H1 (cell line): ENCODE results near the gene SLC26A9. TPM values are rescaled to one million over a fixed set of nuclear protein-coding genes. Genes with fewer than 3 reads are reported as not detected.

Source experiments
- CTCF ChIA-PET: fragments of 300-600 bp; sonication (Branson Sonifier 250); formaldehyde crosslinking; loops from one replicate; lab custom pipeline; 2021; ENCODE audit not compliant: partially characterized antibody; lab: Charles Lee
- POLR2A ChIA-PET: fragments of 300-600 bp; sonication (Branson Sonifier 250); formaldehyde crosslinking; loops from one replicate; lab custom pipeline; 2021; ENCODE audit warnings: inconsistent platforms; ENCODE audit not compliant: partially characterized antibody; lab: Charles Lee
- DNase-seq, 2 experiments: peaks; one replicate each; pipeline versions ENCODE4 v3.0.0 to v3.0.0-alpha.2; 2010 to 2022; ENCODE audit warnings: low spot score in 2 of 2, low read depth in 1 of 2, mixed read lengths in 1 of 2
- FAIRE-seq: peaks from 2 replicates; lab custom pipeline; 2011; peaks lifted over from hg19 to GRCh38; lab: Jason Lieb, UNC
- H2AFZ ChIP-seq: 2 replicates; pipeline ENCODE4 v1.8.1; 2012; ENCODE audit warnings: low read length, inconsistent platforms
- H2AK5ac ChIP-seq: 2 replicates; pipeline ENCODE4 v1.6.1; 2013; ENCODE audit warnings: low read depth, low read length
- H2BK120ac ChIP-seq: replicated peaks from 2 replicates; pipeline ENCODE3; 2013; ENCODE audit warnings: low read depth, low read length, inconsistent platforms
- H2BK12ac ChIP-seq: 2 replicates; pipeline ENCODE4 v1.6.1; 2013; ENCODE audit warnings: low read depth, low read length
- H2BK15ac ChIP-seq: 2 replicates; pipeline ENCODE4 v1.6.1; 2013; ENCODE audit warnings: low read length
- H2BK20ac ChIP-seq: 2 replicates; pipeline ENCODE4 v1.6.1; 2013; ENCODE audit warnings: low read length
- H2BK5ac ChIP-seq: 2 replicates; pipeline ENCODE4 v1.6.1; 2013; ENCODE audit warnings: low read depth, low read length
- H3K14ac ChIP-seq: 2 replicates; pipeline ENCODE4 v1.6.1; 2013; ENCODE audit warnings: inconsistent platforms; ENCODE audit not compliant: insufficient read length
- H3K18ac ChIP-seq: 2 replicates; pipeline ENCODE4 v1.6.1; 2013; ENCODE audit warnings: low read length; ENCODE audit errors: extremely low read depth
- H3K23ac ChIP-seq: 2 replicates; pipeline ENCODE4 v1.6.1; 2013; ENCODE audit warnings: inconsistent platforms; ENCODE audit not compliant: insufficient read length
- H3K23me2 ChIP-seq: 2 replicates; pipeline ENCODE4 v1.6.1; 2013; ENCODE audit warnings: low read depth, low read length
- H3K27ac ChIP-seq: 2 replicates; pipeline ENCODE4 v1.6.1; 2011; ENCODE audit warnings: low read depth, low read length, inconsistent platforms
- H3K27me3 ChIP-seq, 4 experiments: replicated peaks in 1 of 4; 1 replicate in 1 of 4; 2 replicates in 3 of 4; pipeline versions ENCODE4 v1.6.1 to v1.8.1; 2011 to 2013; ENCODE audit warnings: low read length in 3 of 4, mild to moderate bottlenecking in 3 of 4, inconsistent platforms in 2 of 4, mixed read lengths in 2 of 4, moderate library complexity in 1 of 4; ENCODE audit not compliant: control insufficient read depth in 3 of 4, insufficient read depth in 3 of 4; ENCODE audit errors: extremely low read depth in 1 of 4
- H3K36me3 ChIP-seq, 4 experiments: 2 replicates each; pipeline versions ENCODE4 v1.6.1 to v1.8.1; 2011 to 2013; ENCODE audit warnings: mild to moderate bottlenecking in 4 of 4, low read length in 3 of 4, moderate library complexity in 2 of 4, control low read depth in 1 of 4, inconsistent platforms in 1 of 4; ENCODE audit not compliant: insufficient read depth in 4 of 4, control insufficient read depth in 2 of 4
- H3K4ac ChIP-seq: replicated peaks from 2 replicates; pipeline ENCODE3; 2013; ENCODE audit warnings: low read length, low read depth, mixed read lengths, inconsistent platforms; ENCODE audit not compliant: insufficient read length
- H3K4me1 ChIP-seq, 4 experiments: replicated peaks in 1 of 4; 1 replicate in 1 of 4; 2 replicates in 3 of 4; pipeline versions ENCODE4 v1.6.1 to v1.8.1; 2011 to 2013; ENCODE audit warnings: low read length in 3 of 4, inconsistent platforms in 2 of 4, mixed read lengths in 1 of 4; ENCODE audit not compliant: insufficient read depth in 4 of 4, control insufficient read depth in 3 of 4
- H3K4me2 ChIP-seq, 2 experiments: 2 replicates each; pipeline versions ENCODE4 v1.6.1 to v1.8.1; 2011 to 2013; ENCODE audit warnings: low read depth in 2 of 2, low read length in 2 of 2, control low read depth in 1 of 2, inconsistent platforms in 1 of 2, mild to moderate bottlenecking in 1 of 2; ENCODE audit not compliant: insufficient read depth in 1 of 2
- H3K4me3 ChIP-seq, 4 experiments: fragments of 200-600, 300-600 bp in 1 of 4; sonication (generic), shearing (Covaris generic), sonication (Bioruptor Twin) in 1 of 4; 2 replicates each; pipeline versions ENCODE4 v1.5.1 to v1.8.1; 2011 to 2016; ENCODE audit warnings: low read length in 4 of 4, low read depth in 3 of 4, control low read depth in 2 of 4, inconsistent platforms in 2 of 4, mild to moderate bottlenecking in 2 of 4, mixed read lengths in 1 of 4, moderate library complexity in 1 of 4; ENCODE audit not compliant: insufficient read depth in 2 of 4; ENCODE audit errors: extremely low read depth in 1 of 4
- H3K56ac ChIP-seq: replicated peaks from 2 replicates; pipeline ENCODE3; 2013; ENCODE audit warnings: low read depth, mild to moderate bottlenecking, mixed read lengths, low read length, inconsistent platforms; ENCODE audit not compliant: insufficient read length
- H3K79me1 ChIP-seq: 2 replicates; pipeline ENCODE4 v1.6.1; 2013; ENCODE audit warnings: low read depth, low read length, control low read depth
- H3K79me2 ChIP-seq, 2 experiments: 2 replicates each; pipeline versions ENCODE4 v1.6.1 to v1.8.1; 2012 to 2013; ENCODE audit warnings: low read length in 2 of 2, mild to moderate bottlenecking in 2 of 2, inconsistent platforms in 1 of 2; ENCODE audit not compliant: insufficient read depth in 2 of 2, control insufficient read depth in 1 of 2
- H3K9ac ChIP-seq, 4 experiments: replicated peaks in 1 of 4; 1 replicate in 1 of 4; 2 replicates in 3 of 4; pipeline versions ENCODE4 v1.6.1 to v1.8.1; 2011 to 2013; ENCODE audit warnings: low read depth in 3 of 4, low read length in 3 of 4, control low read depth in 2 of 4, mild to moderate bottlenecking in 2 of 4, moderate library complexity in 2 of 4, inconsistent platforms in 1 of 4; ENCODE audit errors: extremely low read depth in 1 of 4
- H3K9me3 ChIP-seq, 2 experiments: 2 replicates each; pipeline versions ENCODE4 v1.6.1 to v1.8.1; 2012 to 2013; ENCODE audit warnings: mild to moderate bottlenecking in 2 of 2, moderate library complexity in 2 of 2, control low read depth in 1 of 2, inconsistent platforms in 1 of 2, low read depth in 1 of 2, low read length in 1 of 2, mixed read lengths in 1 of 2; ENCODE audit not compliant: insufficient read depth in 2 of 2
- H4K20me1 ChIP-seq, 2 experiments: replicated peaks in 1 of 2; 2 replicates each; pipeline versions ENCODE3 to v1.8.1; 2011 to 2013; ENCODE audit warnings: inconsistent platforms in 2 of 2, low read length in 2 of 2, mild to moderate bottlenecking in 1 of 2; ENCODE audit not compliant: insufficient read depth in 2 of 2, control insufficient read depth in 1 of 2
- H4K5ac ChIP-seq: 2 replicates; pipeline ENCODE4 v1.6.1; 2013; ENCODE audit warnings: low read length, low read depth, mixed read lengths, inconsistent platforms; ENCODE audit not compliant: insufficient read length
- H4K8ac ChIP-seq: 2 replicates; pipeline ENCODE4 v1.8.0; 2013; ENCODE audit warnings: mild to moderate bottlenecking, moderate library complexity, low read length, inconsistent platforms; ENCODE audit not compliant: insufficient read depth; ENCODE audit errors: extremely low read depth
- H4K91ac ChIP-seq: replicated peaks from 2 replicates; pipeline ENCODE3; 2013; ENCODE audit warnings: low read length, mixed read lengths, inconsistent platforms; ENCODE audit not compliant: insufficient read length
- ATF3 ChIP-seq: IDR thresholded peaks from 2 replicates; pipeline ENCODE4 v1.6.1; 2011; ENCODE audit warnings: low read depth, mild to moderate bottlenecking, low read length; ENCODE audit not compliant: insufficient read depth
- EZH2 ChIP-seq: fragments of 200-600 bp; sonication (generic); IDR thresholded peaks from 2 replicates; pipeline ENCODE4 v1.7.1; 2012; ENCODE audit warnings: low read depth, mild to moderate bottlenecking, moderate library complexity, low read length, inconsistent platforms; ENCODE audit not compliant: severe bottlenecking
- PHF8 ChIP-seq: fragments of 200-600 bp; sonication (generic); conservative IDR thresholded peaks from 2 replicates; pipeline ENCODE4 v1.7.1; 2012; ENCODE audit warnings: low read depth, mild to moderate bottlenecking, inconsistent platforms, low read length, moderate library complexity
- SP2 ChIP-seq: IDR thresholded peaks from 2 replicates; pipeline ENCODE4 v1.6.1; 2012; ENCODE audit warnings: mild to moderate bottlenecking, low read length, inconsistent platforms
- WGBS, 2 experiments: shearing (Covaris generic) in 1 of 2; methylation state at CpG; one replicate each; pipeline versions ENCODE4 v1.1.6 to v1.1.7; 2013 to 2015; ENCODE audit warnings: low lambda C conversion rate in 2 of 2, mixed read lengths in 2 of 2, inconsistent platforms in 1 of 2, low coverage in 1 of 2, missing lambda C conversion rate in 1 of 2; ENCODE audit not compliant: insufficient replicate concordance in 2 of 2, insufficient coverage in 1 of 2, insufficient read length in 1 of 2; ENCODE audit errors: extremely low coverage in 1 of 2, missing lambda C conversion rate in 1 of 2; 5-methylcytosine and 5-hydroxymethylcytosine counted together
- polyA plus RNA-seq, 7 experiments: library from polyadenylated mRNA; depleted of rRNA in 3 of 7; stranded (reverse) in 5 of 7; unstranded in 2 of 7; fragments of >200 nt in 5 of 7; fragments of 200-250 nt in 2 of 7; gene quantifications; 1 replicate in 5 of 7; 2 replicates in 1 of 7; 4 replicates in 1 of 7; pipeline versions ENCODE4 v1.2.1 to v1.2.3, GENCODE V29; 2011 to 2013; ENCODE audit warnings: missing spikeins in 2 of 7, mixed read lengths in 2 of 7
- total RNA-seq: library from RNA; stranded (reverse); fragmentation: NEBNext Ultra II Directional; extraction: Animal tissue kit (Norgen Biotek cat#: 25700); gene quantifications from 2 replicates; pipeline ENCODE4 v1.2.1, GENCODE V29; 2021

Gene SLC26A9
- total and polyA plus RNA-seq, 2 of the 8 experiments (the other 6 are each of a cell fraction or from before 2014, with no cell fraction given) = not detected

- H3K9ac ChIP-seq = no peak overlapping the region
- no peak overlapping the region for H4K5ac ChIP-seq
- no peaks in the 10 kb centered on the region for H4K20me1 ChIP-seq
- H3K36me3 ChIP-seq = no peaks in the 10 kb centered on the region
- H3K18ac ChIP-seq = no peak overlapping the region
- no peaks in the 10 kb centered on the region for H3K9me3 ChIP-seq
- H3K4me1 ChIP-seq = no peaks in the 10 kb centered on the region
- H2AFZ ChIP-seq = no peak overlapping the region
- no peak for TF ChIP-seq PHF8
- TF ChIP-seq EZH2 = no peak
- no peak for TF ChIP-seq SP2
- no peak for TF ChIP-seq ATF3
- no peak overlapping the region for H2BK15ac ChIP-seq
- H2BK20ac ChIP-seq = no peak overlapping the region
- H3K23ac ChIP-seq = no peak overlapping the region
- no peak overlapping the region for H2BK120ac ChIP-seq
- H3K79me1 ChIP-seq = no peaks in the 10 kb centered on the region
- POLR2A ChIA-PET = no interaction called here
- no peak overlapping the region for H2BK5ac ChIP-seq
- no peaks in the 10 kb centered on the region for H3K27me3 ChIP-seq
- no peak overlapping the region for H3K4me2 ChIP-seq
- no peak overlapping the region for H3K27ac ChIP-seq
- H4K8ac ChIP-seq = no peak overlapping the region
- H2AK5ac ChIP-seq = no peak overlapping the region
- H3K14ac ChIP-seq = no peak overlapping the region
- H4K91ac ChIP-seq = no peak overlapping the region
- H3K56ac ChIP-seq = no peak overlapping the region
- H2BK12ac ChIP-seq = no peak overlapping the region
- DNase-seq (no peak), FAIRE-seq (no peak)
- 92% methylated on average over 1 of the region's 1 CpG; no CpG with 5 or more reads in 1 of the 2 experiments for WGBS, 2 experiments
- no peak overlapping the region for H3K4ac ChIP-seq
- no peaks in the 10 kb centered on the region for H3K79me2 ChIP-seq
- CTCF ChIA-PET = interaction anchor here (0.7 kb wide), 1 partner anchor 69 kb away, joined by 3 read pairs; no protein-coding TSS in a partner anchor
- no peak overlapping the region for H3K4me3 ChIP-seq
- H3K23me2 ChIP-seq = no peaks in the 10 kb centered on the region; the same call in 1 of the 2 replicates
These were observed 63.3 kb downstream of the SLC26A9 start for GRCh38 chr1:205879974-205880373.
